H1 (cell line): ENCODE data around the gene PTMS. TPM values are rescaled to one million over a fixed set of nuclear protein-coding genes. Genes with fewer than 3 reads are reported as not detected.

Source experiments
- CTCF ChIA-PET: fragments of 300-600 bp; sonication (Branson Sonifier 250); formaldehyde crosslinking; loops from one replicate; lab custom pipeline; 2021; ENCODE audit not compliant: partially characterized antibody; lab: Charles Lee
- POLR2A ChIA-PET: fragments of 300-600 bp; sonication (Branson Sonifier 250); formaldehyde crosslinking; loops from one replicate; lab custom pipeline; 2021; ENCODE audit warnings: inconsistent platforms; ENCODE audit not compliant: partially characterized antibody; lab: Charles Lee
- DNase-seq, 2 experiments: peaks; one replicate each; pipeline versions ENCODE4 v3.0.0 to v3.0.0-alpha.2; 2010 to 2022; ENCODE audit warnings: low spot score in 2 of 2, low read depth in 1 of 2, mixed read lengths in 1 of 2
- FAIRE-seq: peaks from 2 replicates; lab custom pipeline; 2011; peaks lifted over from hg19 to GRCh38; lab: Jason Lieb, UNC
- H2AFZ ChIP-seq: 2 replicates; pipeline ENCODE4 v1.8.1; 2012; ENCODE audit warnings: low read length, inconsistent platforms
- H2AK5ac ChIP-seq: 2 replicates; pipeline ENCODE4 v1.6.1; 2013; ENCODE audit warnings: low read depth, low read length
- H2BK120ac ChIP-seq: replicated peaks from 2 replicates; pipeline ENCODE3; 2013; ENCODE audit warnings: low read depth, low read length, inconsistent platforms
- H2BK12ac ChIP-seq: 2 replicates; pipeline ENCODE4 v1.6.1; 2013; ENCODE audit warnings: low read depth, low read length
- H2BK15ac ChIP-seq: 2 replicates; pipeline ENCODE4 v1.6.1; 2013; ENCODE audit warnings: low read length
- H2BK20ac ChIP-seq: 2 replicates; pipeline ENCODE4 v1.6.1; 2013; ENCODE audit warnings: low read length
- H2BK5ac ChIP-seq: 2 replicates; pipeline ENCODE4 v1.6.1; 2013; ENCODE audit warnings: low read depth, low read length
- H3K14ac ChIP-seq: 2 replicates; pipeline ENCODE4 v1.6.1; 2013; ENCODE audit warnings: inconsistent platforms; ENCODE audit not compliant: insufficient read length
- H3K18ac ChIP-seq: 2 replicates; pipeline ENCODE4 v1.6.1; 2013; ENCODE audit warnings: low read length; ENCODE audit errors: extremely low read depth
- H3K23ac ChIP-seq: 2 replicates; pipeline ENCODE4 v1.6.1; 2013; ENCODE audit warnings: inconsistent platforms; ENCODE audit not compliant: insufficient read length
- H3K23me2 ChIP-seq: 2 replicates; pipeline ENCODE4 v1.6.1; 2013; ENCODE audit warnings: low read depth, low read length
- H3K27ac ChIP-seq: 2 replicates; pipeline ENCODE4 v1.6.1; 2011; ENCODE audit warnings: low read depth, low read length, inconsistent platforms
- H3K27me3 ChIP-seq, 4 experiments: replicated peaks in 1 of 4; 1 replicate in 1 of 4; 2 replicates in 3 of 4; pipeline versions ENCODE4 v1.6.1 to v1.8.1; 2011 to 2013; ENCODE audit warnings: low read length in 3 of 4, mild to moderate bottlenecking in 3 of 4, inconsistent platforms in 2 of 4, mixed read lengths in 2 of 4, moderate library complexity in 1 of 4; ENCODE audit not compliant: control insufficient read depth in 3 of 4, insufficient read depth in 3 of 4; ENCODE audit errors: extremely low read depth in 1 of 4
- H3K36me3 ChIP-seq, 4 experiments: 2 replicates each; pipeline versions ENCODE4 v1.6.1 to v1.8.1; 2011 to 2013; ENCODE audit warnings: mild to moderate bottlenecking in 4 of 4, low read length in 3 of 4, moderate library complexity in 2 of 4, control low read depth in 1 of 4, inconsistent platforms in 1 of 4; ENCODE audit not compliant: insufficient read depth in 4 of 4, control insufficient read depth in 2 of 4
- H3K4ac ChIP-seq: replicated peaks from 2 replicates; pipeline ENCODE3; 2013; ENCODE audit warnings: low read length, low read depth, mixed read lengths, inconsistent platforms; ENCODE audit not compliant: insufficient read length
- H3K4me1 ChIP-seq, 4 experiments: replicated peaks in 1 of 4; 1 replicate in 1 of 4; 2 replicates in 3 of 4; pipeline versions ENCODE4 v1.6.1 to v1.8.1; 2011 to 2013; ENCODE audit warnings: low read length in 3 of 4, inconsistent platforms in 2 of 4, mixed read lengths in 1 of 4; ENCODE audit not compliant: insufficient read depth in 4 of 4, control insufficient read depth in 3 of 4
- H3K4me2 ChIP-seq, 2 experiments: 2 replicates each; pipeline versions ENCODE4 v1.6.1 to v1.8.1; 2011 to 2013; ENCODE audit warnings: low read depth in 2 of 2, low read length in 2 of 2, control low read depth in 1 of 2, inconsistent platforms in 1 of 2, mild to moderate bottlenecking in 1 of 2; ENCODE audit not compliant: insufficient read depth in 1 of 2
- H3K4me3 ChIP-seq, 4 experiments: fragments of 200-600, 300-600 bp in 1 of 4; sonication (generic), shearing (Covaris generic), sonication (Bioruptor Twin) in 1 of 4; 2 replicates each; pipeline versions ENCODE4 v1.5.1 to v1.8.1; 2011 to 2016; ENCODE audit warnings: low read length in 4 of 4, low read depth in 3 of 4, control low read depth in 2 of 4, inconsistent platforms in 2 of 4, mild to moderate bottlenecking in 2 of 4, mixed read lengths in 1 of 4, moderate library complexity in 1 of 4; ENCODE audit not compliant: insufficient read depth in 2 of 4; ENCODE audit errors: extremely low read depth in 1 of 4
- H3K56ac ChIP-seq: replicated peaks from 2 replicates; pipeline ENCODE3; 2013; ENCODE audit warnings: low read depth, mild to moderate bottlenecking, mixed read lengths, low read length, inconsistent platforms; ENCODE audit not compliant: insufficient read length
- H3K79me1 ChIP-seq: 2 replicates; pipeline ENCODE4 v1.6.1; 2013; ENCODE audit warnings: low read depth, low read length, control low read depth
- H3K79me2 ChIP-seq, 2 experiments: 2 replicates each; pipeline versions ENCODE4 v1.6.1 to v1.8.1; 2012 to 2013; ENCODE audit warnings: low read length in 2 of 2, mild to moderate bottlenecking in 2 of 2, inconsistent platforms in 1 of 2; ENCODE audit not compliant: insufficient read depth in 2 of 2, control insufficient read depth in 1 of 2
- H3K9ac ChIP-seq, 4 experiments: replicated peaks in 1 of 4; 1 replicate in 1 of 4; 2 replicates in 3 of 4; pipeline versions ENCODE4 v1.6.1 to v1.8.1; 2011 to 2013; ENCODE audit warnings: low read depth in 3 of 4, low read length in 3 of 4, control low read depth in 2 of 4, mild to moderate bottlenecking in 2 of 4, moderate library complexity in 2 of 4, inconsistent platforms in 1 of 4; ENCODE audit errors: extremely low read depth in 1 of 4
- H3K9me3 ChIP-seq, 2 experiments: 2 replicates each; pipeline versions ENCODE4 v1.6.1 to v1.8.1; 2012 to 2013; ENCODE audit warnings: mild to moderate bottlenecking in 2 of 2, moderate library complexity in 2 of 2, control low read depth in 1 of 2, inconsistent platforms in 1 of 2, low read depth in 1 of 2, low read length in 1 of 2, mixed read lengths in 1 of 2; ENCODE audit not compliant: insufficient read depth in 2 of 2
- H4K20me1 ChIP-seq, 2 experiments: replicated peaks in 1 of 2; 2 replicates each; pipeline versions ENCODE3 to v1.8.1; 2011 to 2013; ENCODE audit warnings: inconsistent platforms in 2 of 2, low read length in 2 of 2, mild to moderate bottlenecking in 1 of 2; ENCODE audit not compliant: insufficient read depth in 2 of 2, control insufficient read depth in 1 of 2
- H4K5ac ChIP-seq: 2 replicates; pipeline ENCODE4 v1.6.1; 2013; ENCODE audit warnings: low read length, low read depth, mixed read lengths, inconsistent platforms; ENCODE audit not compliant: insufficient read length
- H4K8ac ChIP-seq: 2 replicates; pipeline ENCODE4 v1.8.0; 2013; ENCODE audit warnings: mild to moderate bottlenecking, moderate library complexity, low read length, inconsistent platforms; ENCODE audit not compliant: insufficient read depth; ENCODE audit errors: extremely low read depth
- H4K91ac ChIP-seq: replicated peaks from 2 replicates; pipeline ENCODE3; 2013; ENCODE audit warnings: low read length, mixed read lengths, inconsistent platforms; ENCODE audit not compliant: insufficient read length
- ASH2L ChIP-seq: fragments of 200-600, 300-600 bp; sonication (generic); IDR thresholded peaks from one replicate; pipeline ENCODE4 v1.7.1; 2017; ENCODE audit warnings: low read length
- FOSL1 ChIP-seq: IDR thresholded peaks from 2 replicates; pipeline ENCODE4 v1.6.1; 2011; ENCODE audit warnings: mild to moderate bottlenecking, low read depth, low read length, moderate library complexity; ENCODE audit not compliant: insufficient read depth
- MAFK ChIP-seq: IDR thresholded peaks from 2 replicates; pipeline ENCODE4 v1.6.1; 2012; ENCODE audit warnings: low read depth, mild to moderate bottlenecking, improper control_type of control experiment, low read length
- RFX5 ChIP-seq: IDR thresholded peaks from 2 replicates; pipeline ENCODE4 v1.6.1; 2011; ENCODE audit warnings: low read depth, low read length, improper control_type of control experiment, borderline replicate concordance
- RXRA ChIP-seq: IDR thresholded peaks from 2 replicates; pipeline ENCODE4 v1.6.1; 2011; ENCODE audit warnings: low read depth, mild to moderate bottlenecking, low read length, moderate library complexity; ENCODE audit not compliant: insufficient read depth
- SAP30 ChIP-seq: fragments of 300-600 bp; sonication (generic); IDR thresholded peaks from 2 replicates; pipeline ENCODE4 v1.7.1; 2012; ENCODE audit warnings: low read length, moderate library complexity, mild to moderate bottlenecking, inconsistent platforms; ENCODE audit not compliant: insufficient read depth, insufficient replicate concordance
- SP2 ChIP-seq: IDR thresholded peaks from 2 replicates; pipeline ENCODE4 v1.6.1; 2012; ENCODE audit warnings: mild to moderate bottlenecking, low read length, inconsistent platforms
- SP4 ChIP-seq: IDR thresholded peaks from 2 replicates; pipeline ENCODE4 v1.6.1; 2012; ENCODE audit warnings: low read length, inconsistent platforms
- TAF7 ChIP-seq: optimal IDR thresholded peaks from 2 replicates; pipeline ENCODE3; 2011; ENCODE audit warnings: low read depth, mild to moderate bottlenecking, inconsistent platforms, low read length, moderate library complexity, borderline replicate concordance
- YY1 ChIP-seq: IDR thresholded peaks from 2 replicates; pipeline ENCODE4 v1.6.1; 2011; ENCODE audit warnings: low read depth, mild to moderate bottlenecking, low read length
- ZNF274 ChIP-seq: IDR thresholded peaks from 2 replicates; pipeline ENCODE4 v1.7.0; 2012; ENCODE audit warnings: low read length, borderline replicate concordance; ENCODE audit errors: extremely low read depth
- WGBS, 2 experiments: shearing (Covaris generic) in 1 of 2; methylation state at CpG; one replicate each; pipeline versions ENCODE4 v1.1.6 to v1.1.7; 2013 to 2015; ENCODE audit warnings: low lambda C conversion rate in 2 of 2, mixed read lengths in 2 of 2, inconsistent platforms in 1 of 2, low coverage in 1 of 2, missing lambda C conversion rate in 1 of 2; ENCODE audit not compliant: insufficient replicate concordance in 2 of 2, insufficient coverage in 1 of 2, insufficient read length in 1 of 2; ENCODE audit errors: extremely low coverage in 1 of 2, missing lambda C conversion rate in 1 of 2; 5-methylcytosine and 5-hydroxymethylcytosine counted together
- polyA plus RNA-seq, 7 experiments: library from polyadenylated mRNA; depleted of rRNA in 3 of 7; stranded (reverse) in 5 of 7; unstranded in 2 of 7; fragments of >200 nt in 5 of 7; fragments of 200-250 nt in 2 of 7; gene quantifications; 1 replicate in 5 of 7; 2 replicates in 1 of 7; 4 replicates in 1 of 7; pipeline versions ENCODE4 v1.2.1 to v1.2.3, GENCODE V29; 2011 to 2013; ENCODE audit warnings: missing spikeins in 2 of 7, mixed read lengths in 2 of 7
- total RNA-seq: library from RNA; stranded (reverse); fragmentation: NEBNext Ultra II Directional; extraction: Animal tissue kit (Norgen Biotek cat#: 25700); gene quantifications from 2 replicates; pipeline ENCODE4 v1.2.1, GENCODE V29; 2021
- TF ChIP-seq, protein P1 (sequence below): IDR thresholded peaks from 2 replicates; pipeline ENCODE4 v1.6.1; 2012; ENCODE audit warnings: inconsistent platforms
- TF ChIP-seq, protein P2 (sequence below): IDR thresholded peaks from 2 replicates; pipeline ENCODE4 v1.6.1; 2011; ENCODE audit warnings: low read length, improper control_type of control experiment

PTMS gene
- total and polyA plus RNA-seq, 2 of the 8 experiments (the other 6 are each of a cell fraction or from before 2014, with no cell fraction given): 444 to 553 TPM

DNA sequence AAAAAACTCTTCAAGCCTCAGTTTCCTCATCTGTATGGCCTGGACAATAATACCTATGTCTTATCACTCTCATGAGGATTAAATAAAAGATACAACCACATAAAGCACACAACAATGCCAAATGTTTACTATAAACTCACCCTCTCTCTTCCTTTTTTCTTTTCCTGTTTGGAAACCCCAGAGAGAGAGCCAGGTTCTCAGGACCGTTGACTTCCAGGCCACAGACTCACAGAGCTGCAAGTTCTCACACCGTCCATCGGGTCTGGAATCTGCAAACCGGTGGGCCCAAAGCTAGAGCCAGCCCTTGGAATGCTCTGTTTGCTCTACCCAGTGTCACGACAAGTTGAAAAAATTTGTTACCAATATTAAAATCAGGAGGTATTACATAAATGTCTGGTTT lies 18.6 kb downstream of the PTMS start:
- Histone ChIP-seq H3K79me1 (no peaks in the 10 kb centered on the region), H3K23me2 (no peaks in the 10 kb centered on the region), H4K20me1 (no peaks in the 10 kb centered on the region), H3K56ac (no peak overlapping the region), H3K23ac (no peak overlapping the region), H3K4ac (no peak overlapping the region), H3K9ac (no peak overlapping the region), H3K4me3 (no peak overlapping the region), H3K4me2 (no peak overlapping the region), H3K27ac (no peak overlapping the region), H2AK5ac (no peak overlapping the region), H2BK120ac (no peak overlapping the region), H3K36me3 (no peaks in the 10 kb centered on the region), H2BK20ac (no peak overlapping the region), H3K79me2 (no peaks in the 10 kb centered on the region), H3K18ac (no peak overlapping the region), H2BK15ac (no peak overlapping the region), H4K91ac (no peak overlapping the region), H4K8ac (no peak overlapping the region), H3K27me3 (no peaks in the 10 kb centered on the region), H2AFZ (no peak overlapping the region), H3K4me1 (peaks cover 4 to 10% (median 6%) of the 10 kb centered on the region in 4 experiments; a peak in 6 of 7 replicates), H2BK5ac (no peak overlapping the region), H3K14ac (no peak overlapping the region), H3K9me3 (no peaks in the 10 kb centered on the region), H2BK12ac (no peak overlapping the region), H4K5ac (no peak overlapping the region)
- DNase-seq (no peak), FAIRE-seq (no peak)
- 95% methylated on average over 5 of the region's 5 CpGs; no CpG with 5 or more reads in 1 of the 2 experiments for WGBS, 2 experiments
- ChIA-PET POLR2A (interaction anchor here (0.7 to 2.0 kb wide), 4 partner anchors 13 to 45 kb away, joined by 3 to 7 read pairs (median 6); partner anchors contain the start of gene MLF2), CTCF (interaction anchor here (0.6 to 29.6 kb wide), 9 partner anchors 8 to 164 kb away, joined by 3 to 532 read pairs (median 9); partner anchors contain the start of genes GNB3, GPR162, LAG3 and MLF2)
- TF ChIP-seq YY1: no peak
- TF ChIP-seq, protein P1, sequence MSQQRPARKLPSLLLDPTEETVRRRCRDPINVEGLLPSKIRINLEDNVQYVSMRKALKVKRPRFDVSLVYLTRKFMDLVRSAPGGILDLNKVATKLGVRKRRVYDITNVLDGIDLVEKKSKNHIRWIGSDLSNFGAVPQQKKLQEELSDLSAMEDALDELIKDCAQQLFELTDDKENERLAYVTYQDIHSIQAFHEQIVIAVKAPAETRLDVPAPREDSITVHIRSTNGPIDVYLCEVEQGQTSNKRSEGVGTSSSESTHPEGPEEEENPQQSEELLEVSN: no peak
- no peak for TF ChIP-seq ZNF274
- TF ChIP-seq, protein P2, sequence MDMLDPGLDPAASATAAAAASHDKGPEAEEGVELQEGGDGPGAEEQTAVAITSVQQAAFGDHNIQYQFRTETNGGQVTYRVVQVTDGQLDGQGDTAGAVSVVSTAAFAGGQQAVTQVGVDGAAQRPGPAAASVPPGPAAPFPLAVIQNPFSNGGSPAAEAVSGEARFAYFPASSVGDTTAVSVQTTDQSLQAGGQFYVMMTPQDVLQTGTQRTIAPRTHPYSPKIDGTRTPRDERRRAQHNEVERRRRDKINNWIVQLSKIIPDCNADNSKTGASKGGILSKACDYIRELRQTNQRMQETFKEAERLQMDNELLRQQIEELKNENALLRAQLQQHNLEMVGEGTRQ: no peak
- TF ChIP-seq FOSL1: no peak
- no peak for TF ChIP-seq SAP30
- TF ChIP-seq RXRA: no peak
- TF ChIP-seq TAF7: no peak
- no peak for TF ChIP-seq MAFK
- no peak for TF ChIP-seq SP2
- TF ChIP-seq SP4: no peak
- TF ChIP-seq ASH2L: no peak
- TF ChIP-seq RFX5: no peak
